ENCODE measurements around the gene MAPK11.

Gene MAPK11

GRCh38 chr22:50259302-50259701 lies 10.9 kb downstream of the MAPK11 start:
- POLR2A ChIA-PET = interaction anchor here (1.0 to 1.6 kb wide), 3 partner anchors 13 to 62 kb away, joined by 3 to 6 read pairs (median 3); no protein-coding TSS in a partner anchor
- CTCF ChIA-PET = no interaction called here
- TF ChIP-seq FOXM1 (IDR thresholded peaks at IDR 0.05; ENCODE audit: borderline replicate concordance) = no peak
- TF ChIP-seq FOXK2 (IDR thresholded peaks at IDR 0.05) = no peak
- TF ChIP-seq SP1 (IDR thresholded peaks at IDR 0.05) = no peak
- no peak for TF ChIP-seq NFRKB (IDR thresholded peaks at IDR 0.05)
- TF ChIP-seq SUZ12 (IDR thresholded peaks at IDR 0.05) = no peak
- TF ChIP-seq TARDBP (IDR thresholded peaks at IDR 0.05) = no peak
- no peak for TF ChIP-seq L3MBTL2 (conservative IDR thresholded peaks at IDR 0.05)
- TF ChIP-seq ARNT (IDR thresholded peaks at IDR 0.05) = no peak
- no peak for TF ChIP-seq ELF4 (IDR thresholded peaks at IDR 0.05)
- TF ChIP-seq CTBP1 (IDR thresholded peaks at IDR 0.05; ENCODE audit: borderline replicate concordance) = no peak
- TF ChIP-seq BHLHE40 (IDR thresholded peaks at IDR 0.05; ENCODE audit: borderline replicate concordance) = no peak
- TF ChIP-seq FOXA1 (IDR thresholded peaks at IDR 0.05) = no peak
- TF ChIP-seq, protein P1, sequence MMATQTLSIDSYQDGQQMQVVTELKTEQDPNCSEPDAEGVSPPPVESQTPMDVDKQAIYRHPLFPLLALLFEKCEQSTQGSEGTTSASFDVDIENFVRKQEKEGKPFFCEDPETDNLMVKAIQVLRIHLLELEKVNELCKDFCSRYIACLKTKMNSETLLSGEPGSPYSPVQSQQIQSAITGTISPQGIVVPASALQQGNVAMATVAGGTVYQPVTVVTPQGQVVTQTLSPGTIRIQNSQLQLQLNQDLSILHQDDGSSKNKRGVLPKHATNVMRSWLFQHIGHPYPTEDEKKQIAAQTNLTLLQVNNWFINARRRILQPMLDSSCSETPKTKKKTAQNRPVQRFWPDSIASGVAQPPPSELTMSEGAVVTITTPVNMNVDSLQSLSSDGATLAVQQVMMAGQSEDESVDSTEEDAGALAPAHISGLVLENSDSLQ (IDR thresholded peaks at IDR 0.05) = no peak
- TF ChIP-seq ZNF384 (IDR thresholded peaks at IDR 0.05) = no peak
- TF ChIP-seq HDGF (IDR thresholded peaks at IDR 0.05; ENCODE audit: borderline replicate concordance) = no peak
- no peak for TF ChIP-seq LEF1 (IDR thresholded peaks at IDR 0.05; ENCODE audit: borderline replicate concordance)
- no peak for DNase-seq (ENCODE audit: extremely low spot score)

GRCh38 chr22:50258361-50259292 lies 11.6 kb downstream of the MAPK11 start:
- no peak for DNase-seq (ENCODE audit: extremely low spot score)
- TF ChIP-seq FOXA1 (IDR thresholded peaks at IDR 0.05) (no peak), BHLHE40 (IDR thresholded peaks at IDR 0.05; ENCODE audit: borderline replicate concordance) (no peak), HDGF (IDR thresholded peaks at IDR 0.05; ENCODE audit: borderline replicate concordance) (no peak), SP1 (IDR thresholded peaks at IDR 0.05) (no peak), NFRKB (IDR thresholded peaks at IDR 0.05) (no peak), ZNF384 (IDR thresholded peaks at IDR 0.05) (no peak), TARDBP (IDR thresholded peaks at IDR 0.05) (no peak), SUZ12 (IDR thresholded peaks at IDR 0.05) (no peak), L3MBTL2 (conservative IDR thresholded peaks at IDR 0.05) (no peak), ARNT (IDR thresholded peaks at IDR 0.05) (no peak), FOXK2 (IDR thresholded peaks at IDR 0.05) (no peak), LEF1 (IDR thresholded peaks at IDR 0.05; ENCODE audit: borderline replicate concordance) (no peak), ELF4 (IDR thresholded peaks at IDR 0.05) (no peak), CTBP1 (IDR thresholded peaks at IDR 0.05; ENCODE audit: borderline replicate concordance) (no peak)
- ChIA-PET POLR2A (interaction anchor here (1.0 to 1.1 kb wide), 2 partner anchors 13 to 62 kb away, joined by 3 read pairs; no protein-coding TSS in a partner anchor), CTCF (no interaction called here)

DNA sequence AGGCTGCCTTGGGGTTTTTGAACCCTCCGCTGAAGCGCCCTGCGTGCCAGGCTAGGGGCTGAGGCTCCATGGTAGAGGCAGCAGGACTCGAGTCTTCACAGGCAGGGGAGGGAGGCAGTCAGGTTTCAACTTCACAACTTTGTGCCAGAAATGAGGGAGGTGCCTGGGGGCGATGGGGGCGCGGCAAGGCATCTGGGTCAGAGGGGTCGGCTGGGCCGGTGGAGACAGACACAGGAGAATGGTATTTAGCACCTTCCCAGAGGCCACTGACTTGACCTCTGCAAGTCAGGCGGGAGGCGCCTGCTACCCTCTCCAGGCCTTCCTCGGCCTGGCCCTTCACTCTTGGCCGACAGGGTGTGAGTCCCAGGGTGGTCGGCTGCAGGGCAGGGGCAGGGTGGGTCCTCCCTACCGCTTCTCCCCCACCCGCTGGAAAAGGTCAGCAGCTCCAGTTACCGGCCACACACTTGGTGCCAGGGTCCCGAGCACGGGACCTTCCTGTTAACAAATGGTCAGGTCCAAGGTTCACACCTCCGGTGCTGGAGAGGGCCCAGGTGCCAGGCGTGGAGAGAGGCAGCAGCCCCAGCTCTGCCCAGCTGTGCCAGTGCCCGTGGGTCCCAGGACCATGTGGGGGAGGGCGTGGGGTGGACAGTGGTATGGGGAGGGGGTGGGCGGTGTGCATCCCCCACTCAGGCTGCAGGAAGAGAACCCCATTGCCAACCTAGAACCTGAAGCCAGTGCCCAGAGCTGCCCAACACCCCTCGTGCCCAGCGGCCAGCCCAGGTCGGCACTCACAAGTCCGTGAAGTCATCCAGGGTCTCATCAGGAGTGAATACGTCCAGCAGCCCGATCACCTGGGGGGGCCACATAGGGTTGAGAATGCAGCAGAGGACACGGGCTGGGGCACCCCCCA lies 12.5 kb downstream of the MAPK11 start:
- DNase-seq (ENCODE audit: extremely low spot score) = no peak
- POLR2A ChIA-PET = no interaction called here
- CTCF ChIA-PET = no interaction called here

GRCh38 chr22:50257041-50257440 lies 13.1 kb downstream of the MAPK11 start:
- TF ChIP-seq, protein P1 (IDR thresholded peaks at IDR 0.05) = no peak
- TF ChIP-seq SUZ12 (IDR thresholded peaks at IDR 0.05) (no peak), LEF1 (IDR thresholded peaks at IDR 0.05; ENCODE audit: borderline replicate concordance) (no peak), BHLHE40 (IDR thresholded peaks at IDR 0.05; ENCODE audit: borderline replicate concordance) (no peak), FOXK2 (IDR thresholded peaks at IDR 0.05) (no peak), ELF4 (IDR thresholded peaks at IDR 0.05) (no peak), CTBP1 (IDR thresholded peaks at IDR 0.05; ENCODE audit: borderline replicate concordance) (no peak), L3MBTL2 (conservative IDR thresholded peaks at IDR 0.05) (no peak), NFRKB (IDR thresholded peaks at IDR 0.05) (no peak), ARNT (IDR thresholded peaks at IDR 0.05) (no peak), HDGF (IDR thresholded peaks at IDR 0.05; ENCODE audit: borderline replicate concordance) (no peak), TARDBP (IDR thresholded peaks at IDR 0.05) (no peak), FOXA1 (IDR thresholded peaks at IDR 0.05) (no peak), ZNF384 (IDR thresholded peaks at IDR 0.05) (no peak), SP1 (IDR thresholded peaks at IDR 0.05) (no peak), FOXM1 (IDR thresholded peaks at IDR 0.05; ENCODE audit: borderline replicate concordance) (no peak)
- POLR2A ChIA-PET = no interaction called here
- CTCF ChIA-PET = no interaction called here
- no peak for DNase-seq (ENCODE audit: extremely low spot score)

More for the DNA sequence above, 12.5 kb downstream of the MAPK11 start:
- no peak for TF ChIP-seq ZNF384 (IDR thresholded peaks at IDR 0.05)

GRCh38 chr22:50256258-50256862 lies 13.8 kb downstream of the MAPK11 start:
- POLR2A ChIA-PET = interaction anchor here (1.0 to 1.4 kb wide), 2 partner anchors 16 to 48 kb away, joined by 3 read pairs; no protein-coding TSS in a partner anchor
- CTCF ChIA-PET = interaction anchor here (0.5 kb wide), 1 partner anchor 69 kb away, joined by 3 read pairs; no protein-coding TSS in a partner anchor
- TF ChIP-seq CTBP1 (IDR thresholded peaks at IDR 0.05; ENCODE audit: borderline replicate concordance) = no peak
- TF ChIP-seq BHLHE40 (IDR thresholded peaks at IDR 0.05; ENCODE audit: borderline replicate concordance) = no peak
- DNase-seq (ENCODE audit: extremely low spot score) = no peak

Data from HEK293T (cell line).